HuH-7 (cell line): ENCODE measurements around the gene CTDP1.

Experiments
- DNase-seq: peaks from one replicate; pipeline ENCODE4 v3.0.0; 2011; ENCODE audit warnings: low spot score

The CTDP1 gene

GRCh38 chr18:79796531-79797405, 117.2 kb downstream of the CTDP1 start:
- DNase-seq: no peak

- DNase-seq: no peak
Measured at GRCh38 chr18:79797518-79798345, 118.1 kb downstream of the CTDP1 start, which contains the start of gene KCNG2. Gene KCNG2 (plus strand): TSS chr18:79797938. CDS start chr18:79863668, 65,730 bp downstream.

- no peak for DNase-seq
Measured at GRCh38 chr18:79798346-79798998, 118.9 kb downstream of the CTDP1 start.

- no peak for DNase-seq
Measured at GRCh38 chr18:79798999-79799370, 119.4 kb downstream of the CTDP1 start.

GRCh38 chr18:79799619-79800370, 120.2 kb downstream of the CTDP1 start:
- no peak for DNase-seq

- DNase-seq: no peak
Measured at GRCh38 chr18:79800371-79801180, 121.0 kb downstream of the CTDP1 start.

- DNase-seq: no peak
Measured at GRCh38 chr18:79801217-79801616, 121.6 kb downstream of the CTDP1 start.

- no peak for DNase-seq
Measured at GRCh38 chr18:79801641-79802040, 122.0 kb downstream of the CTDP1 start.

- no peak for DNase-seq
Measured at GRCh38 chr18:79802298-79802697, 122.7 kb downstream of the CTDP1 start.

GRCh38 chr18:79803611-79804051, 124.0 kb downstream of the CTDP1 start:
- no peak for DNase-seq
